Activated T-helper 1 cell treated with anti-CD3 and anti-CD28 coated beads, Interleukin-12 subunit alpha, Interleukin-12 subunit beta, Interleukin-2, Interleukin-4 antibody, amounts not matched to agents 30 ng/mL and 10 ng/mL and 1 ng/mL, durations not matched to agents 14 hours and 24 hours and 36 hours (primary cell): ENCODE results near the gene TSEN2. TPM values are rescaled to one million over a fixed set of nuclear protein-coding genes. Genes with fewer than 3 reads are reported as not detected.
A peak's percentile ranks its signal among the peaks of the same experiment; 100 is the strongest.

Experiments used
- DNase-seq: peaks from one replicate; pipeline ENCODE4 v3.0.0; 2021; ENCODE audit warnings: low spot score
- H3K27ac Mint-ChIP-seq: one replicate; pipeline ENCODE4 v1.8.0; 2021; ENCODE audit warnings: mild to moderate bottlenecking, mixed read lengths
- H3K27me3 Mint-ChIP-seq: one replicate; pipeline ENCODE4 v1.8.0; 2022; ENCODE audit warnings: mild to moderate bottlenecking, moderate library complexity, mixed read lengths; ENCODE audit not compliant: insufficient read depth
- H3K36me3 Mint-ChIP-seq: one replicate; pipeline ENCODE4 v1.8.0; 2021; ENCODE audit warnings: low read depth, mixed read lengths
- H3K4me1 Mint-ChIP-seq: one replicate; pipeline ENCODE4 v1.8.0; 2021; ENCODE audit warnings: low read depth, mixed read lengths
- H3K4me3 Mint-ChIP-seq: one replicate; pipeline ENCODE4 v1.8.0; 2021; ENCODE audit warnings: mild to moderate bottlenecking, moderate library complexity, mixed read lengths
- H3K9me3 Mint-ChIP-seq: one replicate; pipeline ENCODE4 v1.8.0; 2021; ENCODE audit warnings: mixed read lengths
- intact Hi-C: fragments of 100-400 bp; cut with micrococcal nuclease; formaldehyde crosslinking; loops from one replicate; pipeline ENCODE4 v1.15.1; 2024
- total RNA-seq: library from RNA; stranded (reverse); gene quantifications from 2 replicates; pipeline ENCODE4 v1.2.3, GENCODE V29; 2022

TSEN2 gene
- total RNA-seq, 1 donor from 2014 or later = 33.5 TPM

DNA sequence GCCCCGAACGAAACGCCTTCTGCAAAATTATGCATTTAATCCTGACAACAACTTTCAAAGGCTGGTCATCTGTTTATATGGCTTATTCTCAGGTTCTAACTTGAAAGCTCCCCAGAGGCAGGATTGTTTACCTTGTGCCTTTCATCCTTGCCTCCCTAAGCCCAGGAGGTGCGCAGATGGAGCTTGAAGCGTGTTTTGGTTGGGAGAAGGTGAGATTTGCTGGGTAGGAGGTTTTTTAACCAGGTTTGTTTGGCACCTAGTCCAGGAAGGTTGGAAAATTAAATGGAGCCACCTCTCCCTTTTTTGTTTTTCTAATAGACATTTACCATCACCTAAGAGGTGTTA lies 675 bp downstream of the TSEN2 start:
- Mint-ChIP-seq H3K9me3 (no peaks in the 10 kb centered on the region), H3K4me3 (peak overlapping the region; percentile 100), H3K27me3 (no peaks in the 10 kb centered on the region), H3K27ac (peak overlapping the region; percentile 98), H3K4me1 (peaks cover 40% of the 10 kb centered on the region), H3K36me3 (peaks cover 18% of the 10 kb centered on the region)
- intact Hi-C loops = loop anchor here (1.0 to 10.0 kb wide), 13 partner anchors 72 to 1210 kb away; partner anchors contain the start of genes ATG7, MKRN2, RAF1 and RPL32
- no peak for DNase-seq

DNA sequence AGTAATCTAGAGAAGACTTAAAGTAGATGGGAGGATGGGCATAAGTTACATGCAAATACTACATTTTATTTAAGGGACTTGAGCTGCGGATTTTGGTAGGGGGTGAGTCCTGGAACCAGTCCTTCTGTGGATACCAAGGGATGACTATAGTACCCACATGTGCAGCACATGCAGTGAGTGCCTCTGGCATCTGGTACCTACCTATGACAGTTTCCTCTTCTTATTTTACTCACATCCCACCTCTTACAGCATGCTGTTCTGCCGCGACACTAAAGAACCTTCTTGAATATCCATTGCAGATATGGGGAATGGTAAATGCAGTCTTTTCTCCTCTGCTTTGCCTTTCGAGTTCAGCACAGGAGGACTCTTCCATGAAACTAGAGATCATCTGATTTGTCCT lies 1.7 kb downstream of the TSEN2 start:
- intact Hi-C loops = loop anchor here (10.0 kb wide), 4 partner anchors 481 to 1211 kb away; partner anchors contain the start of genes ATG7 and SYN2
- H3K27ac Mint-ChIP-seq = no peak overlapping the region
- H3K9me3 Mint-ChIP-seq = no peaks in the 10 kb centered on the region
- DNase-seq = no peak
- peaks cover 40% of the 10 kb centered on the region for H3K4me1 Mint-ChIP-seq
- no peaks in the 10 kb centered on the region for H3K27me3 Mint-ChIP-seq
- H3K36me3 Mint-ChIP-seq = peaks cover 24% of the 10 kb centered on the region
- peak overlapping the region; percentile 26 for H3K4me3 Mint-ChIP-seq

DNA sequence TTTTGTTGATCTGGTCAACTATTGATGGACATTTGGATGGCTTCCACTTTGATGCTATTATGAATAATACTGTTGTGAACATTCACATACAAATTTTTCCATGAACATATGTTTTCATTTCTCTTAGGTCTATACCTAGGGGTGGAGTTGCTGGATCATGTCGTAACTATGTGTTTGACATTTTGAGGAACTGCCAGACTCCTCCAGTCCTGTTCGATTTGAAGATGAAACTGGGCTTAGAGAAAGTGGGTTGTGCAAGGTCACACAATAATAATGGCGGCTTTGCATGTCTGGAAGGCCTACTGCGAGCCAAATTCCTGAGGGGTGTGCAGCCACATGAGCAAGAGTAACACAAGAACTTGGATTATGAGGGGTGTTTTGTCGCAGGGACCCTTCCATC lies 2.6 kb downstream of the TSEN2 start:
- no peak for DNase-seq
- Mint-ChIP-seq H3K36me3 (peaks cover 28% of the 10 kb centered on the region), H3K4me1 (peaks cover 40% of the 10 kb centered on the region), H3K4me3 (peak overlapping the region; percentile 40), H3K9me3 (no peaks in the 10 kb centered on the region), H3K27ac (no peak overlapping the region), H3K27me3 (no peaks in the 10 kb centered on the region)
- intact Hi-C loops = loop anchor here (10.0 kb wide), 4 partner anchors 482 to 1212 kb away; partner anchors contain the start of genes ATG7 and SYN2

DNA sequence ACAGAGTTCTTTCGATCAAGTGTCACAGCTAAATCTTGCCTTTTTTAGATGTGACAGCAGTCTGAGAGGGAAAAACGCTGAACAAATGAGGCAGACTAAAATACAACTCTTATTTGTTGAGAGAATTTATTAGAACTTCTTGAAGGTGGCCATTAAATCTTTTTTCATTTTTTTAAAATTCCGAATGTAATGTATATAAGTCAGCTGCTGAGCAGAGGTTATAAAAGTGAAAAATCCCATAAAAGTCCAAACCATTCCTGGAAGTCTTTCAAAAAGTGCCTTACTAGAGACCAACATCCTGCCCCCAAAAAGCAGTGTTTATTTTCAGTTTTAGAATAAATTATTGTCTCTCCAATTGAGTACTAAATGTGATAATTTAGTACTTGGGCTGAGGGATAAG lies 3.1 kb downstream of the TSEN2 start:
- Mint-ChIP-seq H3K4me1 (peaks cover 40% of the 10 kb centered on the region), H3K27me3 (no peaks in the 10 kb centered on the region), H3K36me3 (peaks cover 28% of the 10 kb centered on the region), H3K9me3 (no peaks in the 10 kb centered on the region), H3K4me3 (no peak overlapping the region), H3K27ac (no peak overlapping the region)
- intact Hi-C loops = loop anchor here (10.0 kb wide), 4 partner anchors 483 to 1213 kb away; partner anchors contain the start of genes ATG7 and SYN2
- no peak for DNase-seq

DNA sequence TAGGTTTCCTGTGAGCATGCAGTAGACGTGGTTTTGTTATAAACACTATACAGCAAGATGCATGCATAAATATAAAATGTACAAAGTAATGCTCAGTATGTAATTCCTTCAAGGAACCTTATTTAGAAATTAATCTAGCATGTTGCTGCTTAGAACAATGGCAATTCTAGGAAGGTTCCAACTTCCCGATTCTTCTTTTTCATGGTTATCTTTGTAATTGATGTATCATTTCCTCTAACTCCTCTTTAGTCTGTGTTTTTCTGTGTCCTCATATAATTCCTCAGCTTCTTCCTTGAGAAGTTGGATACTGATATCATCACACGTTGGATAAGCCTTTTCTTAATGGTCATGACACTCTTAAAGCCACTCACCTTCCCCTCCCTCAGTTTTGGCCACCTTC lies 3.5 kb downstream of the TSEN2 start:
- H3K27me3 Mint-ChIP-seq = no peaks in the 10 kb centered on the region
- intact Hi-C loops = loop anchor here (10.0 kb wide), 4 partner anchors 483 to 1213 kb away; partner anchors contain the start of genes ATG7 and SYN2
- DNase-seq = no peak
- H3K4me1 Mint-ChIP-seq = peaks cover 39% of the 10 kb centered on the region
- no peaks in the 10 kb centered on the region for H3K9me3 Mint-ChIP-seq
- peaks cover 28% of the 10 kb centered on the region for H3K36me3 Mint-ChIP-seq
- H3K27ac Mint-ChIP-seq = no peak overlapping the region
- no peak overlapping the region for H3K4me3 Mint-ChIP-seq

DNA sequence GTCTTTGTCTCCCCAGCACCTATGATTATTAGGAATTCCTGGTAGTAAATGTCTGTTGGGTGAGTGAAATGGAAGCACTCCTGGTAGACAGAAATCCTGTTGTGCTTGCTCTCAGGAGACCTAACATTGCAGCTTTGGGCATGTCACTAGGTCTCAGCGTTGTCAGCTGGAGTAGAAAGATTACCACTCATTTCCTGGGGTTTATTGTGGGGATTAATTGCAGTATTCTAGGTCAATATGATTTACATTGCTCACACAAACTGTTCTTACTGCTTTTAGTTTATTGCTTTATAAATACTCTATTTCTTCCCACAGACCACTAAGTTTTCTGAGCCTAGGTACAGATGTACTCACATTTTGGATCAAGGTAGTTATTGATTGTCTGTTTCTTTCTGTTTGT lies 5.1 kb downstream of the TSEN2 start:
- Mint-ChIP-seq H3K27me3 (no peaks in the 10 kb centered on the region), H3K36me3 (peaks cover 31% of the 10 kb centered on the region), H3K27ac (no peak overlapping the region), H3K9me3 (no peaks in the 10 kb centered on the region), H3K4me1 (peaks cover 25% of the 10 kb centered on the region), H3K4me3 (no peak overlapping the region)
- no peak for DNase-seq
- intact Hi-C loops = loop anchor here (10.0 kb wide), 4 partner anchors 485 to 1215 kb away; partner anchors contain the start of genes ATG7 and SYN2

DNA sequence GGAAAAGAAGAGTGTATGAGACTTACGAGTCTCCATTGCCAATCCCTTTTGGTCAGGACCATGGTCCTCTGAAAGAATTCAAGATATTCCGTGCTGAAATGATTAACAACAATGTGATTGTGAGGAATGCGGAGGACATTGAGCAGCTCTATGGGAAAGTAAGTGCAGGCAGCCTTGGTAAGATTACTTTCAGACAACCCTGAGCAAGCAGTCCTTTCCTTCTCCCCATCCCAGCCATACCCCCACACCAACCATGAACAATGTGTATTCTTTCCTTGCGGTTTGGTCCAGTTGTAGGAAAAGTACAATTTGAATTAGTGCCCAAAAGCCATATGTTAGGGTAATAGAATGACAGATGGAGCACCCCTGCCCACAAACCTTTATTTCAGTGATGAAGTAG lies 5.6 kb downstream of the TSEN2 start:
- Mint-ChIP-seq H3K27ac (no peak overlapping the region), H3K9me3 (no peaks in the 10 kb centered on the region), H3K27me3 (no peaks in the 10 kb centered on the region), H3K4me1 (peaks cover 20% of the 10 kb centered on the region), H3K36me3 (peaks cover 29% of the 10 kb centered on the region), H3K4me3 (no peak overlapping the region)
- no peak for DNase-seq
- intact Hi-C loops = loop anchor here (10.0 kb wide), 4 partner anchors 485 to 1215 kb away; partner anchors contain the start of genes ATG7 and SYN2

DNA sequence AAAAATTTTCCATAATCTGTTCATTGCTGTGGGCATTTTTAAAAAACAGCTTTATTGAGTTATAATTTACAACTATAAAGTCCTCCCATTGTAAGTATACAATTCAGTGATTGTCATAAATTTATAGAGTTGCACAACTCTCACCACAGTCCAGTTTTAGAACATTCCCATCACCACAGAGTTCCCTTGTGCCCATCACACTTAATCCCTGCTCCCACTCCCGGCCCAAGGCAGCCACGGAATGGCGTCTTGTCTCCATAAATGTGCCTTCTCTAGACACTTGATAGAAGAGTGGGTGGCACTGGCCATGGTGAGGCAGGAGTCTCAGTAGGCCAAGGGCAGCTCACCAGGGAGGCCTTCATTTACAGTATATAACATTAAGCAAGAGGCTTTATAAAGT lies 6.3 kb downstream of the TSEN2 start:
- H3K9me3 Mint-ChIP-seq = no peaks in the 10 kb centered on the region
- no peaks in the 10 kb centered on the region for H3K27me3 Mint-ChIP-seq
- H3K4me1 Mint-ChIP-seq = peaks cover 13% of the 10 kb centered on the region
- no peak overlapping the region for H3K27ac Mint-ChIP-seq
- DNase-seq = no peak
- intact Hi-C loops = no loop called here
- peaks cover 29% of the 10 kb centered on the region for H3K36me3 Mint-ChIP-seq
- H3K4me3 Mint-ChIP-seq = no peak overlapping the region

DNA sequence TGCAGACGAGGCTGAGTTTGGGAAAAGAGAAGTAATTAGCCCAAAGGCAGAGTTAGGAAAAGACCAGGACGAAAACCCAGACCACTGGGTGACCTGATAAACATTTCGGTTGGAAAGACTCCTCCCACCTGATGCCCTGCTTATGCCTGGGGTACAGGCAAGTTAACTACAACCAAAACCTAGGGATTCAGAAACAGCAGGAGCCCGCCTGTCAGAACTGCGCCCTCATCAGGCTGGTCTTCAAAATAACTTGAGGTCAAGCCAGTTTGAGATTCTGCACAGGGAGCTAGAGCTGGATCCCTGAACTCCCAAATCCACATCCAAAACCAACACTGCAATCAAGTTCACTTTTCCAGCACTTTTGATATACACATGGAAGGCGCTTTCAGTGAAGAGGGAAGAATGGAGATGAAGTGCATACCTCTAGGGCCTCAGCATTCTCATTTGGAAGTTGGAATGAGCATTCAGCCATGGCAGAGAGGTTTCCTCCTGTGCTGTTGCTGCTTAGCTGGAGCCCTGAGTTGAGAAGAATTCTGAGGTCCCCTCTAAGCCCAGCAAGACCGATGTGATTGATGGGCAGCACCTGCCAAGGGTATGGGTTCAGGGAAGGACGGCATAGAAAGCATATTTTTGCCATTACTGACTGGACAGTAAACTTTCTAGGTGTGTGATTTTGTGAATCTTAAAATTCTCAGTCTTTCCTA lies 11.6 kb downstream of the TSEN2 start:
- H3K9me3 Mint-ChIP-seq = no peaks in the 10 kb centered on the region
- intact Hi-C loops = no loop called here
- no peak for DNase-seq
- H3K36me3 Mint-ChIP-seq = peaks cover 21% of the 10 kb centered on the region
- H3K27me3 Mint-ChIP-seq = no peaks in the 10 kb centered on the region
- H3K4me1 Mint-ChIP-seq = no peaks in the 10 kb centered on the region
- H3K27ac Mint-ChIP-seq = no peak overlapping the region
- no peak overlapping the region for H3K4me3 Mint-ChIP-seq

DNA sequence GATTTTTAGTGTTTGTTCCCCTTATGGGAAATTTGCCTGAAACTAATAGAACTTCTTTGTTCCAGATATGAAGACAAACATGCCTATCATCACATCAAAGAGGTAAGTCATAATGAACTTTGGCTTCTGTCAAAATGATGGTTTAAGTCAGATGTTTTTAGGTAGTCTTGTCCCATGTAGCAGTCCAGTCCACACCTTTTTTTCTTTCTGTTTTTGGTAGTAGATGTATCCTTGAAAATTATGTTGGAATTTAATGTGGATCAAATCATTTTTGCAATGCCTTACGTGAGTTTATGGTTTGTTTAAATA lies 12.1 kb downstream of the TSEN2 start:
- no peak overlapping the region for H3K4me3 Mint-ChIP-seq
- intact Hi-C loops = no loop called here
- peaks cover 19% of the 10 kb centered on the region for H3K36me3 Mint-ChIP-seq

DNA sequence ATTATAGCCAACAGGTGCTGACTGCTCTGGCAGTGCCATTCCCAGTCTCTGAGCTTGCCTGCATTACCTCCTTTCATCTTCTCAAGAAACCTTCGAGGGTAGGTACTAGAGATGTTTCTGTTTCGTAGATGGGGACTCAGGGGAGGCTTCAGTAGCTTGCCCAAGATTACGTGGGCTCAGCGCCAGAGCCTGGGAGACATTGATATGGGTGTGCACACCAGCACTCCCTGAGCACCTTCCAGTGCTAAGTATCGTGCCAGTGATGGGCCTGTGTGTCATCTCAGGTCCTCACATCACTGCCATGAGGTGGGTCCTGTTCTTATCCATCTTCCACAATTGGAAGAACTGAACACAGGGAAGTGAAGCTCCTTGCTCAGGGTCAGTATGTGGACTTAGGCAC lies 15.2 kb downstream of the TSEN2 start:
- Mint-ChIP-seq H3K4me1 (no peaks in the 10 kb centered on the region), H3K27ac (no peak overlapping the region), H3K36me3 (peaks cover 22% of the 10 kb centered on the region), H3K4me3 (no peak overlapping the region), H3K9me3 (no peaks in the 10 kb centered on the region), H3K27me3 (no peaks in the 10 kb centered on the region)
- DNase-seq = no peak
- intact Hi-C loops = no loop called here

More for the DNA sequence above, 12.1 kb downstream of the TSEN2 start:
- Mint-ChIP-seq H3K4me1 (no peaks in the 10 kb centered on the region), H3K27me3 (no peaks in the 10 kb centered on the region), H3K27ac (no peak overlapping the region), H3K9me3 (no peaks in the 10 kb centered on the region)
- no peak for DNase-seq

DNA sequence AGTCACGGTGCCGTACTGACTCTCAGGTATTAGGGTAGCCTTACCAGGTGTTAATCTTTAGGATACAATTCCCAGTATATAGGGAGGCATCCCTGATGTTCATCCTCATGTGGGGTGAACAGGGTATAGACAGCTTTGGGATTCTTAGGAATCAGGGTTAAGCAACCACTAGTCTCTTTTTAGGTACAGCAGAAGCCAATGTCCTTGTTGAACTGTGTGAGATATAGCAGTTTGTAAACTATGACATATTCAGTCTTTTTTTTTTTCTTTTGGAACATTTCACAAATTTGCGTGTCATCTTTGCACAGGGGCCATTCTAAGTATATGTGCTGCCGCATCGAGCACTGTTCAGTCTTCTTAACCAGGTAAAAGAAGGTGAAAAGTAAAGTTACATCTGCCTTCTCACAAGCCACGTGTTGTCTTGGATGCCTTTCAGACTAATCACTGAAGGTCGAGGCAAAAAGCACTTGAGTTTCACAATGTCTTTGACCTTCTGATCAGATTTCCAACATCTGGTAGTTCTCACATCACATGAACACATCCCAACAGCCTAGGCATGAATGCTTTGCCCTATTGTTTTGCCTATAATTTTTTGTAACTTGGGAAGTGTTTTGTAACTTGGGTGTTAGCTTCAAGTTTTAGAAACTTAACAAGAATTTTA lies 17.2 kb downstream of the TSEN2 start:
- DNase-seq = no peak
- peaks cover 27% of the 10 kb centered on the region for H3K36me3 Mint-ChIP-seq
- H3K4me1 Mint-ChIP-seq = no peaks in the 10 kb centered on the region
- intact Hi-C loops = no loop called here
- H3K27me3 Mint-ChIP-seq = no peaks in the 10 kb centered on the region
- H3K9me3 Mint-ChIP-seq = no peaks in the 10 kb centered on the region
- H3K4me3 Mint-ChIP-seq = no peak overlapping the region
- no peak overlapping the region for H3K27ac Mint-ChIP-seq

DNA sequence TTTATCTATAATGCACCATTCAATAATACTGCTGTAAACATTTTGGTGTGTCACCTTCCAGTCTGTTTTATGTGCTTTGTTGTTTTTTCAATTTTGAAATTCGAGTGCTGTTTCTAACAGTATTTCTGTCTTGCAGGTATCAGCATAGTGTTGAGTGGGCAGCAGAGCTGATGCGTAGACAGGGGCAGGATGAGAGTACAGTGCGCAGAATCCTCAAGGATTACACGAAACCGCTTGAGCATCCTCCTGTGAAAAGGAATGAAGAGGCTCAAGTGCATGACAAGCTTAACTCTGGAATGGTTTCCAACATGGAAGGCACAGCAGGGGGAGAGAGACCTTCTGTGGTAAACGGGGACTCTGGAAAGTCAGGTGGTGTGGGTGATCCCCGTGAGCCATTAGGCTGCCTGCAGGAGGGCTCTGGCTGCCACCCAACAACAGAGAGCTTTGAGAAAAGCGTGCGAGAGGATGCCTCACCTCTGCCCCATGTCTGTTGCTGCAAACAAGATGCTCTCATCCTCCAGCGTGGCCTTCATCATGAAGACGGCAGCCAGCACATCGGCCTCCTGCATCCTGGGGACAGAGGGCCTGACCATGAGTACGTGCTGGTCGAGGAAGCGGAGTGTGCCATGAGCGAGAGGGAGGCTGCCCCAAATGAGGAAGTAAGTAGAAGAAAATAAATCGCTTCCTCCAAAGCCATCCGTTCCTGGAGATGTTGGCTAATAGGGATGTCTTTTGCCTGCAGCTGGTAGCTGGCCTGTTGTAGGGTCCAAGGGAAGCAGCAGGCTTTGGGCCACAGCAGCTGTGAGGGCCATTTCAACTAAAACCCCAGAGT lies 19.1 kb downstream of the TSEN2 start:
- no peak overlapping the region for H3K27ac Mint-ChIP-seq

More for the DNA sequence above, 19.1 kb downstream of the TSEN2 start:
- Mint-ChIP-seq H3K27me3 (no peaks in the 10 kb centered on the region), H3K4me1 (no peaks in the 10 kb centered on the region), H3K4me3 (no peak overlapping the region), H3K36me3 (peaks cover 25% of the 10 kb centered on the region), H3K9me3 (no peaks in the 10 kb centered on the region)
- DNase-seq = no peak
- intact Hi-C loops = no loop called here
